ENCODE data around the gene ARPC2. TPM values are rescaled to one million over a fixed set of nuclear protein-coding genes. Genes with fewer than 3 reads are reported as not detected.

ARPC2 gene
- total and polyA plus RNA-seq, 10 of the 15 experiments (the other 5 are each of a cell fraction or from before 2014, with no cell fraction given) = 440 to 980 (median 709) TPM

- Histone ChIP-seq H3K9ac (ENCODE audit: control insufficient read depth, insufficient read depth, low read length) (no peak overlapping the region), H3K27ac (ENCODE audit: control insufficient read depth, insufficient read depth) (no peak overlapping the region), H3K79me2 (ENCODE audit: control insufficient read depth, insufficient read depth, low read length) (no peaks in the 10 kb centered on the region), H3K4me3 (no peak overlapping the region), H3K9me3 (replicated peaks; ENCODE audit: control insufficient read depth, insufficient read depth, low read length) (no peaks in the 10 kb centered on the region), H3K36me3 (ENCODE audit: control insufficient read depth in 2 of 2, insufficient read depth in 2 of 2, low read length in 1 of 2) (no peaks in the 10 kb centered on the region), H2AFZ (ENCODE audit: control insufficient read depth, low read depth, low read length) (no peak overlapping the region), H3K27me3 (replicated peaks in 1 of 2; ENCODE audit: control insufficient read depth in 2 of 2, insufficient read depth in 2 of 2, low read length in 1 of 2) (no peaks in the 10 kb centered on the region; a peak in 1 of 4 replicates), H3K4me1 (ENCODE audit: control insufficient read depth, insufficient read depth, low read length) (no peaks in the 10 kb centered on the region), H4K20me1 (ENCODE audit: control insufficient read depth, insufficient read depth) (no peaks in the 10 kb centered on the region), H3K4me2 (ENCODE audit: control insufficient read depth, insufficient read depth) (no peak overlapping the region)
- TF ChIP-seq HDAC6 (IDR thresholded peaks at IDR 0.05; ENCODE audit: unreplicated experiment) (no peak), POU2F2 (IDR thresholded peaks at IDR 0.05; ENCODE audit: borderline replicate concordance, low read depth, low read length) (no peak), SPI1 (IDR thresholded peaks at IDR 0.05; ENCODE audit: borderline replicate concordance, insufficient read depth, low read depth, low read length) (no peak), SUZ12 (IDR thresholded peaks at IDR 0.05; ENCODE audit: unreplicated experiment) (no peak)
- in situ Hi-C loops (cut with MboI) = no loop called here
- ChIA-PET SMC1A (ENCODE audit: uncharacterized antibody, unreplicated experiment) (no interaction called here), CTCF (interaction anchor here (0.6 to 1.6 kb wide), 4 partner anchors 9 to 85 kb away, joined by 3 to 4 read pairs (median 3); no protein-coding TSS in a partner anchor), RAD21 (ENCODE audit: unreplicated experiment) (no interaction called here), POLR2A (no interaction called here)
- BruUV-seq (replicated peaks) = no TSS peak
- WGBS (ENCODE audit: insufficient coverage, insufficient replicate concordance, low lambda C conversion rate, missing lambda C conversion rate) = 60% methylated on average over 2 of the region's 2 CpGs
- DNase-seq (ENCODE audit: low read depth, low spot score) (no peak), ATAC-seq (no peak), FAIRE-seq (no peak)
- intact Hi-C loops (cut with micrococcal nuclease; ENCODE audit: unreplicated experiment) = no loop called here
Measured at GRCh38 chr2:218172845-218173244, 44.1 kb upstream of the ARPC2 start.

- intact Hi-C loops (cut with micrococcal nuclease; ENCODE audit: unreplicated experiment) = loop anchor here (10.0 kb wide), 1 partner anchor 175 kb away; the partner anchor contains the start of gene CATIP
- RAD21 ChIA-PET (ENCODE audit: unreplicated experiment) = no interaction called here
- no TSS peak for BruUV-seq (replicated peaks)
- Histone ChIP-seq H3K79me2 (ENCODE audit: control insufficient read depth, insufficient read depth, low read length) (no peaks in the 10 kb centered on the region), H3K9ac (ENCODE audit: control insufficient read depth, insufficient read depth, low read length) (no peak overlapping the region), H3K4me3 (no peak overlapping the region), H4K20me1 (ENCODE audit: control insufficient read depth, insufficient read depth) (no peaks in the 10 kb centered on the region), H3K27ac (ENCODE audit: control insufficient read depth, insufficient read depth) (no peak overlapping the region), H3K4me1 (ENCODE audit: control insufficient read depth, insufficient read depth, low read length) (no peaks in the 10 kb centered on the region), H3K9me3 (replicated peaks; ENCODE audit: control insufficient read depth, insufficient read depth, low read length) (no peaks in the 10 kb centered on the region; the same call in 2 of the 3 replicates), H3K4me2 (ENCODE audit: control insufficient read depth, insufficient read depth) (no peak overlapping the region), H2AFZ (ENCODE audit: control insufficient read depth, low read depth, low read length) (no peak overlapping the region), H3K27me3 (replicated peaks in 1 of 2; ENCODE audit: control insufficient read depth in 2 of 2, insufficient read depth in 2 of 2, low read length in 1 of 2) (peaks cover 0 to 1% of the 10 kb centered on the region in 2 experiments; a peak in 3 of 4 replicates), H3K36me3 (ENCODE audit: control insufficient read depth in 2 of 2, insufficient read depth in 2 of 2, low read length in 1 of 2) (no peaks in the 10 kb centered on the region)
- WGBS (ENCODE audit: insufficient coverage, insufficient replicate concordance, low lambda C conversion rate, missing lambda C conversion rate) = 80% methylated on average over 4 of the region's 4 CpGs
- POLR2A ChIA-PET = no interaction called here
- no peak for FAIRE-seq
- in situ Hi-C loops (cut with MboI) = no loop called here
- SMC1A ChIA-PET (ENCODE audit: uncharacterized antibody, unreplicated experiment) = interaction anchor here (1.2 kb wide), 1 partner anchor 78 kb away, joined by 3 read pairs; no protein-coding TSS in a partner anchor
- TF ChIP-seq IRF4 (IDR thresholded peaks at IDR 0.05; ENCODE audit: low read depth, low read length) (no peak), MEF2B (IDR thresholded peaks at IDR 0.05; ENCODE audit: partially characterized antibody, poor library complexity, severe bottlenecking) (no peak), SIX5 (IDR thresholded peaks at IDR 0.05; ENCODE audit: low read depth, low read length, severe bottlenecking) (no peak), TARDBP (IDR thresholded peaks at IDR 0.05; ENCODE audit: borderline replicate concordance) (no peak), RBBP5 (conservative IDR thresholded peaks at IDR 0.05) (no peak), ATF3 (IDR thresholded peaks at IDR 0.05; ENCODE audit: borderline replicate concordance, extremely low read depth, low read depth, low read length) (no peak), NFIC (IDR thresholded peaks at IDR 0.05; ENCODE audit: low read depth, low read length) (no peak)
- DNase-seq (ENCODE audit: low read depth, low spot score) = no peak
- ATAC-seq = no peak
- CTCF ChIA-PET = no interaction called here
Measured at GRCh38 chr2:218179782-218180181, 37.2 kb upstream of the ARPC2 start.

Data from GM12878 (cell line).